HepG2 (cell line): ENCODE measurements around the gene ZNF606. TPM values are rescaled to one million over a fixed set of nuclear protein-coding genes. Genes with fewer than 3 reads are reported as not detected.
A peak's percentile ranks its signal among the peaks of the same experiment; 100 is the strongest.

ENCODE experiments used
- ATAC-seq: fragments of 200-7000 bp; cut with Tn5 transposase; 3 replicates; pipeline ENCODE4 v1.9.1; 2020; ENCODE audit warnings: mild to moderate bottlenecking, moderate library complexity
- BruUV-seq: library from RNA; stranded (reverse); fragments of 400-500 nt; replicated peaks from 2 replicates; lab custom pipeline; 2021; lab: Mats Ljungman, UMichigan
- CTCF ChIA-PET: fragments of 300-600 bp; formaldehyde crosslinking; extraction: SDS; loops from one replicate; lab custom pipeline; 2021; ENCODE audit warnings: low total read pairs, inconsistent platforms, low intra/inter-chr PET ratio; lab: Yijun Ruan, JAX
- POLR2A ChIA-PET: fragments of 350-600 bp; sonication (Branson Sonifier 250); formaldehyde crosslinking; loops from one replicate; lab custom pipeline; 2020; ENCODE audit warnings: antibody characterized with exemption, inconsistent platforms; lab: Yijun Ruan, JAX
- DNase-seq: peaks from one replicate; pipeline ENCODE4 v3.0.0-alpha.2; 2015; ENCODE audit warnings: low spot score
- FAIRE-seq: peaks from 3 replicates; lab custom pipeline; 2011; peaks lifted over from hg19 to GRCh38; lab: Jason Lieb, UNC
- H2AFZ ChIP-seq: one replicate; pipeline ENCODE4 v1.6.1; 2011; ENCODE audit warnings: low read length, inconsistent platforms
- H3K27ac ChIP-seq: fragments of 300-600 bp; 3 replicates; pipeline ENCODE4 v1.8.0; 2011; ENCODE audit warnings: mixed run types, mild to moderate bottlenecking, mixed read lengths, low read length, inconsistent platforms; ENCODE audit not compliant: insufficient read depth; ENCODE audit errors: extremely low read length
- H3K27me3 ChIP-seq, 2 experiments: fragments of 200-600 bp in 1 of 2; 2 replicates in 1 of 2; 3 replicates in 1 of 2; pipeline versions ENCODE4 v1.6.0 to v1.8.0; 2011; ENCODE audit warnings: low read length in 2 of 2, mild to moderate bottlenecking in 2 of 2, moderate library complexity in 2 of 2, inconsistent platforms in 1 of 2; ENCODE audit not compliant: insufficient read depth in 2 of 2, control insufficient read depth in 1 of 2
- H3K36me3 ChIP-seq, 2 experiments: fragments of 200-600 bp in 1 of 2; replicated peaks in 1 of 2; 2 replicates in 1 of 2; 3 replicates in 1 of 2; pipeline versions ENCODE4 v1.5.1 to v1.8.0; 2011; ENCODE audit warnings: low read length in 2 of 2, inconsistent platforms in 1 of 2; ENCODE audit not compliant: insufficient read depth in 2 of 2, control insufficient read depth in 1 of 2
- H3K4me1 ChIP-seq: 2 replicates; pipeline ENCODE4 v1.5.1; 2012; ENCODE audit warnings: low read length, inconsistent platforms; ENCODE audit not compliant: insufficient read depth
- H3K4me2 ChIP-seq: 2 replicates; pipeline ENCODE4 v1.6.0; 2011; ENCODE audit warnings: low read depth, low read length, inconsistent platforms
- H3K4me3 ChIP-seq, 3 experiments: fragments of 200-600 bp in 1 of 3; sonication (generic), shearing (Covaris generic) in 1 of 3; replicated peaks in 1 of 3; 2 replicates each; pipeline ENCODE4 v1.5.1; 2011 to 2016; ENCODE audit warnings: low read length in 3 of 3, inconsistent platforms in 2 of 3, low read depth in 2 of 3, mild to moderate bottlenecking in 2 of 3, control low read depth in 1 of 3, mixed read lengths in 1 of 3; ENCODE audit not compliant: insufficient read depth in 1 of 3
- H3K79me2 ChIP-seq: one replicate; pipeline ENCODE4 v1.6.1; 2011; ENCODE audit warnings: low read length, inconsistent platforms; ENCODE audit not compliant: insufficient read depth
- H3K9ac ChIP-seq: 2 replicates; pipeline ENCODE4 v1.6.0; 2011; ENCODE audit warnings: mild to moderate bottlenecking, low read depth, low read length, inconsistent platforms; ENCODE audit not compliant: insufficient read depth
- H3K9me3 ChIP-seq: 2 replicates; pipeline ENCODE4 v1.5.1; 2012; ENCODE audit warnings: mild to moderate bottlenecking, low read length
- H4K20me1 ChIP-seq: 2 replicates; pipeline ENCODE4 v1.6.0; 2011; ENCODE audit warnings: inconsistent platforms, mild to moderate bottlenecking, low read length, moderate library complexity; ENCODE audit not compliant: insufficient read depth
- CEBPG ChIP-seq: IDR thresholded peaks from 2 replicates; pipeline ENCODE4 v1.6.1; 2016
- FOXA1 ChIP-seq, 2 experiments: fragments of 450-650 bp in 1 of 2; sonication (generic) in 1 of 2; formaldehyde crosslinking in 1 of 2; IDR thresholded peaks; 2 replicates each; pipeline versions ENCODE4 v1.4.0 to v1.6.1; 2016 to 2020; ENCODE audit warnings: missing genetic modification reagents in 1 of 2
- GABPA ChIP-seq, 2 experiments: IDR thresholded peaks; 2 replicates each; pipeline ENCODE4 v1.6.1; 2011 to 2016; ENCODE audit warnings: low read depth in 2 of 2, low read length in 1 of 2, missing biosample characterization in 1 of 2, missing genetic modification characterization in 1 of 2
- GABPB1 ChIP-seq: IDR thresholded peaks from 2 replicates; pipeline ENCODE4 v1.6.1; 2016; ENCODE audit warnings: mild to moderate bottlenecking, missing genetic modification reagents, moderate library complexity, missing compliant biosample characterization
- HES4 ChIP-seq: sonication (generic); formaldehyde crosslinking; IDR thresholded peaks from 2 replicates; pipeline ENCODE4 v1.9.0; 2021; ENCODE audit warnings: mild to moderate bottlenecking, missing genetic modification reagents, borderline replicate concordance
- JDP2 ChIP-seq: sonication (generic); formaldehyde crosslinking; IDR thresholded peaks from 2 replicates; pipeline ENCODE4 v1.8.1; 2022; ENCODE audit warnings: missing genetic modification reagents, borderline replicate concordance
- MEF2D ChIP-seq: sonication (generic); formaldehyde crosslinking; IDR thresholded peaks from 2 replicates; pipeline ENCODE4 v1.5.1; 2020; ENCODE audit warnings: mild to moderate bottlenecking, missing genetic modification reagents
- MIER3 ChIP-seq: IDR thresholded peaks from 2 replicates; pipeline ENCODE4 v1.6.1; 2016; ENCODE audit warnings: missing compliant biosample characterization, borderline replicate concordance
- NFYC ChIP-seq: IDR thresholded peaks from 2 replicates; pipeline ENCODE4 v1.6.1; 2016; ENCODE audit warnings: missing genetic modification reagents, missing compliant biosample characterization
- PHB2 ChIP-seq: fragments of 450-650 bp; IDR thresholded peaks from 2 replicates; pipeline ENCODE4 v1.6.1; 2018; ENCODE audit not compliant: partially characterized antibody
- STAG1 ChIP-seq: sonication (generic); formaldehyde crosslinking; IDR thresholded peaks from 2 replicates; pipeline ENCODE4 v1.4.0; 2020; ENCODE audit warnings: missing genetic modification reagents
- ZMYM4 ChIP-seq: sonication (generic); formaldehyde crosslinking; IDR thresholded peaks from 2 replicates; pipeline ENCODE4 v1.8.1; 2023; ENCODE audit warnings: mild to moderate bottlenecking, missing genetic modification reagents
- ZNF44 ChIP-seq: sonication (generic); formaldehyde crosslinking; IDR thresholded peaks from 2 replicates; pipeline ENCODE4 v1.5.1; 2020; ENCODE audit warnings: mild to moderate bottlenecking, missing genetic modification reagents
- ZNF446 ChIP-seq: sonication (generic); formaldehyde crosslinking; IDR thresholded peaks from 2 replicates; pipeline ENCODE4 v1.5.0; 2020; ENCODE audit warnings: mild to moderate bottlenecking, missing genetic modification reagents
- ZNF891 ChIP-seq: sonication (generic); formaldehyde crosslinking; IDR thresholded peaks from 2 replicates; pipeline ENCODE4 v1.5.0; 2020; ENCODE audit warnings: mild to moderate bottlenecking, missing genetic modification reagents
- WGBS: methylation state at CpG from one replicate; pipeline ENCODE4 v1.1.6; 2017; ENCODE audit warnings: low lambda C conversion rate; 5-methylcytosine and 5-hydroxymethylcytosine counted together
- in situ Hi-C: cut with HindIII; loops from 2 replicates; pipeline ENCODE4 v1.10.0; 2017; ENCODE audit warnings: low pct_unique_long_range_greater_than_20kb; ENCODE audit not compliant: extremely low pct_ligation_motif_present
- intact Hi-C: fragments of 100-400 bp; cut with micrococcal nuclease; formaldehyde crosslinking; loops from one replicate; pipeline ENCODE4 v1.10.0; 2022; ENCODE audit not compliant: unreplicated experiment
- polyA plus RNA-seq, 8 experiments: library from polyadenylated mRNA; depleted of rRNA in 3 of 8; stranded (reverse) in 7 of 8; unstranded in 1 of 8; fragments of >200 nt; fragmentation: Illumina TruSeq in 4 of 8; extraction: Trizol in 4 of 8; gene quantifications; 2 replicates each; pipeline versions ENCODE4 v1.2.1 to v1.2.3, GENCODE V29; 2011 to 2016; ENCODE audit warnings: low read depth in 4 of 8, missing spikeins in 1 of 8, mixed read lengths in 1 of 8; ENCODE audit not compliant: insufficient read depth in 1 of 8
- total RNA-seq, 5 experiments: library from RNA; depleted of rRNA; stranded (reverse); fragments of >200 nt; fragmentation: Illumina TruSeq; extraction: Trizol; gene quantifications; 2 replicates each; pipeline ENCODE4 v1.2.3, GENCODE V29; 2016; ENCODE audit warnings: low read depth in 1 of 5
- TF ChIP-seq, protein P1 (sequence below), 2 experiments: fragments of 450-650 bp in 1 of 2; sonication (generic) in 1 of 2; formaldehyde crosslinking; IDR thresholded peaks; 2 replicates each; pipeline versions ENCODE4 v1.5.0 to v1.8.0; 2020 to 2022; ENCODE audit warnings: mild to moderate bottlenecking in 1 of 2, missing genetic modification reagents in 1 of 2
- TF ChIP-seq, protein P2 (sequence below): sonication (generic); formaldehyde crosslinking; IDR thresholded peaks from 2 replicates; pipeline ENCODE4 v1.5.0; 2020; ENCODE audit warnings: mild to moderate bottlenecking, missing genetic modification reagents, moderate library complexity

The ZNF606 gene
- total and polyA plus RNA-seq, 2 of the 13 experiments (the other 11 are each of a cell fraction or from before 2014, with no cell fraction given) = 4.2 to 14.8 TPM

DNA sequence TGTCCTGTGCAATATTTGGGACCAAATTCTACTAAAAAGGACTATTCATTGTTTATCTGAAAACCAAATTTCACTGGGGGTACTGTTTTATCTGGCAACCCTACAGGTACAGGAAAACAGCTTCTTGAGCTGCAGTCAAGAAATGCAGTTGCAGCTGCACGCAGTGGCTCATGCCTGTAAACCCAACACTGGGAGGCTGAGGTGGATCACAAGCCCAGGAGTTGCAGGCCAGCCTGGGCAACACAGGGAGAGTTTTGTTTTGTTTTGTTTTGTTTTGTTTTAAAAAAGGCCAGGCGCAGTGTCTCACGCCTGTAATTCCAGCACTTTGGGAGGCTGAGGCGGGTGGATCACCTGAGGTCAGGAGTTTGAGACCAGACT lies 19.7 kb upstream of the ZNF606 start (continued):
- TF ChIP-seq ZNF891 (CRISPR knock-in tag) = no peak

DNA sequence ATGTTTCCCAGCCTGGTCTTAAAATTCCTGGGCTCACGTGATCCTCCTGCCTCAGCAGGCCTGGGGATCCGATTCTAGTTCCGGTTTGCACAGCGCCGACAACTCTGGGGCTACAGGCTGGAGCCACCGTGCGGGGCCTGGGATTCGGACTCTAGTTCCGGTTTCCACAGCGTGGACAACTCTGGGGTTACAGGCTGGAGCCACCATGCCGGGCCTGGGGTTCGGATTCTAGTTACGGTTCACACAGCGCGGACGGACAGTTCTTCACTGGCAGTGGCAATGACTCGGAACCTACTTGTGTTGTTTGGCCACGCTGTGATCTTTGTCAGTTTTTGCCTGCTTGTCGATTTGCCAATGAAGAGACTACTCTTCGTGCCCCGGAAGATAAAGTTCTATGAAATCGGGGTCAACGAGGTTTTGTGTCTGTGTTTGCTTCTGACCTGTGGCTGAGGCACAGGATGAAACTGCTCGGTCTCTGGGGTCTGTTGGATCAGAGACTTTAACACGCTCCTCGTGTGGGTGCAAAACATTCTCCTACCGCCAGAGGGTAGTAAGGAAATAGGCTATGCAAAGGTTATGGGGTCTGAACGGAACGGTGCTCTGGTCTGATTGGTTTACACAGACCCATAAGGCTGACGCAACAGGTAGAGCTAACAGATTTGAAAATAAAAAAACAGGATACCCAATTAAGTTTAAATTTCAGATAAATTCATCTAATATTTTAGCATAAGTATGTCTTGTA lies 19.1 kb upstream of the ZNF606 start:
- peak overlapping the region; percentile 32; the same call in 1 of the 2 replicates for H3K4me2 ChIP-seq
- CTCF ChIA-PET = interaction anchor here (1.6 kb wide), 1 partner anchor 133 kb away, joined by 11 read pairs; no protein-coding TSS in a partner anchor
- in situ Hi-C loops (no loop called here), intact Hi-C loops (loop anchor here (1.0 kb wide), 1 partner anchor 134 kb away; no protein-coding TSS in a partner anchor)
- no peaks in the 10 kb centered on the region for H4K20me1 ChIP-seq
- H3K4me3 ChIP-seq = no peak overlapping the region
- POLR2A ChIA-PET = interaction anchor here (0.8 to 0.9 kb wide), 2 partner anchors 129 to 132 kb away, joined by 3 read pairs; partner anchors contain the start of gene ZNF329
- BruUV-seq = no TSS peak
- H3K9ac ChIP-seq = no peak overlapping the region
- H3K27me3 ChIP-seq = no peaks in the 10 kb centered on the region
- no peaks in the 10 kb centered on the region for H3K79me2 ChIP-seq
- no peaks in the 10 kb centered on the region for H3K36me3 ChIP-seq
- H3K4me1 ChIP-seq = no peaks in the 10 kb centered on the region
- no peak overlapping the region for H2AFZ ChIP-seq
- peak; percentile 53 for DNase-seq
- peak; percentile 75 for ATAC-seq
- peaks cover 50% of the 10 kb centered on the region for H3K9me3 ChIP-seq
- H3K27ac ChIP-seq = no peak overlapping the region
- WGBS = 56% methylated on average over 27 of the region's 30 CpGs
- FAIRE-seq = no peak
- TF ChIP-seq JDP2 (CRISPR knock-in tag) (no peak), ZMYM4 (CRISPR knock-in tag) (peak; percentile 34; the same call in 1 of the 2 replicates), MEF2D (CRISPR knock-in tag) (no peak), STAG1 (peak; percentile 74), ZNF446 (CRISPR knock-in tag) (no peak), CEBPG (CRISPR knock-in tag) (peak; percentile 54), NFYC (CRISPR knock-in tag) (peak; percentile 57), GABPB1 (CRISPR knock-in tag) (peak; percentile 10; the same call in 1 of the 2 replicates), PHB2 (no peak), GABPA (IDR thresholded peaks at IDR 0.05; ENCODE audit: low read depth, low read length) (no peak), GABPA (CRISPR knock-in tag; IDR thresholded peaks at IDR 0.05; ENCODE audit: low read depth) (peak; percentile 43; the same call in 1 of the 2 replicates), HES4 (no peak), ZNF44 (CRISPR knock-in tag) (no peak), MIER3 (CRISPR knock-in tag) (no peak), FOXA1 (IDR thresholded peaks at IDR 0.05) (no peak), FOXA1 (CRISPR knock-in tag; IDR thresholded peaks at IDR 0.05) (no peak)
- TF ChIP-seq, protein P1, sequence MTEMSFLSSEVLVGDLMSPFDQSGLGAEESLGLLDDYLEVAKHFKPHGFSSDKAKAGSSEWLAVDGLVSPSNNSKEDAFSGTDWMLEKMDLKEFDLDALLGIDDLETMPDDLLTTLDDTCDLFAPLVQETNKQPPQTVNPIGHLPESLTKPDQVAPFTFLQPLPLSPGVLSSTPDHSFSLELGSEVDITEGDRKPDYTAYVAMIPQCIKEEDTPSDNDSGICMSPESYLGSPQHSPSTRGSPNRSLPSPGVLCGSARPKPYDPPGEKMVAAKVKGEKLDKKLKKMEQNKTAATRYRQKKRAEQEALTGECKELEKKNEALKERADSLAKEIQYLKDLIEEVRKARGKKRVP (CRISPR knock-in tag; IDR thresholded peaks at IDR 0.05) = peak in 1 of 2 experiments; percentile 80; a peak in 2 of 4 replicates
- TF ChIP-seq, protein P2, sequence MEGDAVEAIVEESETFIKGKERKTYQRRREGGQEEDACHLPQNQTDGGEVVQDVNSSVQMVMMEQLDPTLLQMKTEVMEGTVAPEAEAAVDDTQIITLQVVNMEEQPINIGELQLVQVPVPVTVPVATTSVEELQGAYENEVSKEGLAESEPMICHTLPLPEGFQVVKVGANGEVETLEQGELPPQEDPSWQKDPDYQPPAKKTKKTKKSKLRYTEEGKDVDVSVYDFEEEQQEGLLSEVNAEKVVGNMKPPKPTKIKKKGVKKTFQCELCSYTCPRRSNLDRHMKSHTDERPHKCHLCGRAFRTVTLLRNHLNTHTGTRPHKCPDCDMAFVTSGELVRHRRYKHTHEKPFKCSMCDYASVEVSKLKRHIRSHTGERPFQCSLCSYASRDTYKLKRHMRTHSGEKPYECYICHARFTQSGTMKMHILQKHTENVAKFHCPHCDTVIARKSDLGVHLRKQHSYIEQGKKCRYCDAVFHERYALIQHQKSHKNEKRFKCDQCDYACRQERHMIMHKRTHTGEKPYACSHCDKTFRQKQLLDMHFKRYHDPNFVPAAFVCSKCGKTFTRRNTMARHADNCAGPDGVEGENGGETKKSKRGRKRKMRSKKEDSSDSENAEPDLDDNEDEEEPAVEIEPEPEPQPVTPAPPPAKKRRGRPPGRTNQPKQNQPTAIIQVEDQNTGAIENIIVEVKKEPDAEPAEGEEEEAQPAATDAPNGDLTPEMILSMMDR (CRISPR knock-in tag) = peak; percentile 75
